ENCODE data around the gene ZKSCAN1. TPM values are rescaled to one million over a fixed set of nuclear protein-coding genes. Genes with fewer than 3 reads are reported as not detected.

Gene ZKSCAN1
- polyA plus RNA-seq, 1 donor: 28.9 TPM

DNA sequence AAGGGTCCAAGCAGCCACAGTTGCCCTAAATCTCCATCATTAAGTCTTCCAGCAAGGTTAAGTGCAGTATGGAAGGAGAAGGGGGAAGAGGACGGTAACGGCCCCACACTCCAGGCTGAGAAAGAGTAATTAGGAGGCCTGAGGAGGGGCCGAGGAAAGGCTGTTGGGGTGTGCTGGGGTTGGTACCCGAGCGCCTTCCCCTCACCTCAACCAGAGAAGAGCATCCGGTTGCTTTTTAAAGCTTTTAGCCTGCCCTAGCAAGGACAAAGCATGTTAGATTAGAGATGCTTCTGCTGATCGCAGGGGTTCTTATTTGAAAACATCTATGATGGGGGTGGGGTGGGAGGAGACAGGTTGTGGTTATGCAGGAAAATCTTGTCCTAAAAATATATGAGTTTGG is 25.2 kb downstream of the ZKSCAN1 start:
- DNase-seq: no peak

DNA sequence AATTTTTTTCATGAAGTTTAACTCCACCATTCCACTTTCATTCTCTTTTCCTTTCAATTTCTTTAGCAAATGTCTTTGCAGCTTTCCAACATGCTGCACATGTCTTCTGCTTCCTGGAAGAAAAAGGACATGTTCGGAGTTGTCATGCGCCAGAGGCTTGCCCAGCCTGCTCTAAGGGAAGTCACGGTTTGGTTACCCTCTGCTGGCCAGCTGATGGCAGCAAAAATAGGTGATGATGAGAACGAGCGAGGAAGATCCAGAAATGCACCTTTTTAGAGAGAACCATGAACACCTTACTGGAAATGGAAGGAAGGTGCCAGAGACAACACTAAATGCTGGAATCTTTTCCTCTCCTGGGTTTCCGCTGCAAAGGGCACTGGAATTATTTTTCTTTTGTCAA is 29.3 kb downstream of the ZKSCAN1 start:
- DNase-seq: no peak

DNA sequence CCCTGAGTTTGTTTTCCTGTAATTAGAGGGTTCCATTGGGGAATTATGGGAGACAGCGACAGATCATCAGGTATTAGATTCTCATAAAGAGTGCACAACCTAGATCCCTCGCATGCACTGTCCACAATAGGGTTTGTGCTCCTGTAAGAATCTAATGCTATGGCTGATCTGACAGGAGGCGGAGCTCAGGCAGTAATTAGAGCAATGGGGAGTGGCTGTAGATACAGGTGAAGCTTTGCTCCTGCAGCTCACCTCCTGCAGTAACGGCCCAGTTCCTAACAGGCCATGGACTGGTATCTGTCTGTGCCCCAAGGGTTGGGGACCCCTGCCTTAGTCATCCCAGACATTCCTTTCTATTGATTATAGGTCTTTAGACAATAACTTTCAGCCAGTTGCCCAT is 33.3 kb downstream of the ZKSCAN1 start:
- no peak for DNase-seq

DNA sequence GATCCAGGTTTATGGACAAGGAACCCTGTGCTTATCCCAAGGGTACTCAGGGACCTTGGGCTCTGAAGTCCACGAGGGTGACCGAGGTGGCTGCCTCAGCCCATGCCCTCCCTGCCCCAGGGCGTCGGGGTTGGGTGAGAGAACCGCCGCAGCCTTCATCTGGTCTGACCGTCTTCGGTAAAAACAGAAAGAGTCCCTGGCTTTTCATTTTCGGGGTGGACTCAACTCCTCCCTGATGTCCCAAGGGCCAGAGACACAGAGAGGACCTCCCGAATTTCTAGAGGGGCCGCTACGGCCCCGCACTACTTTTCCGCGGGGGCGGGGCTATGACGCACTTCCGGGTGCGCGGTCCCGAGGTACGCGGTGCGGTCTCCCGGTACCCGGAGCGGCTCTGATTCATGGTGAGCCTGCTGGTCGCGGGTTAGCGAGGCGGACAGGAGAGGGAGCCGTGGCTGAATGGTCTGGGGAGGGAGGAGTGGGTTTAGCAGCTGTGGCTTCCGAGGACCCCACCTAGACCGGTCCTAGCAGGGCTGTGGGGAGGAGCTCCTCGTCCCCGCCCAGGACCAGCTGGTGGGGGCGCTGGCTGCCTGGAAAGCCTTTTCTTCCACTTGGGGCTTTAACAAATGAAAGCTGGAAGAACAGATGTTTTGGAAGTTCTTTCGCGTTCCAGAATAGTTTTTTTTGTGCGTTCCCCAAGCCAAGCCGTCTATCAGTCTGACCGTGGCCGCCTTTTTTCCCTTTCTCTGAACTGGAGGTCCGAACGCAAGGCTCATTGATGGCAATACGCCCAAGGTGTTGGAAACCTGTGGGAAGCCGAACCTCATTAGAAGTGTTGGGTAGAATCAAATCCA is 34.3 kb downstream of the ZKSCAN1 start, which contains the start of gene ZSCAN21:
Gene ZSCAN21, plus strand, starts transcription at position 334 of the 851 bp plus-strand sequence. CDS start 7,233 bp downstream, outside the sequence.
- DNase-seq: peak; percentile 92

DNA sequence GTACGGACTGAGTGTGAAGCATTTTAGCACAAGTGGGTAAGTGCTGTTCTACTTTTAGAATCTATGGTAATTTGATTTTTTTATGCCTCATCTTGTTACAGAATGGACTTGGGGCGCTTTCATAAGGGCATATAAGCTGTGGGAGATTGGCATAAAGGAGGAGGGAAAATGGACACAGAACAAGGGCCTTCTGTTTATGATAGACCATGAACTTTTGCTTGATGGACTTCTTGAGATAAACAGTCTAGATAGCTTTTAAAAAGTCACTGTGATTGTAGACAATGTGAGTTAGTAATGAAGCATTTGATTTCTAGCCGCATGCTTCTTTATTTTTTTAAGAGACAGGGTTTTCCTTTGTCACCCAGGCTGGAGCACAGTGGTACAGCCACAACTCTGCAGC is 36.2 kb downstream of the ZKSCAN1 start:
- DNase-seq: no peak

DNA sequence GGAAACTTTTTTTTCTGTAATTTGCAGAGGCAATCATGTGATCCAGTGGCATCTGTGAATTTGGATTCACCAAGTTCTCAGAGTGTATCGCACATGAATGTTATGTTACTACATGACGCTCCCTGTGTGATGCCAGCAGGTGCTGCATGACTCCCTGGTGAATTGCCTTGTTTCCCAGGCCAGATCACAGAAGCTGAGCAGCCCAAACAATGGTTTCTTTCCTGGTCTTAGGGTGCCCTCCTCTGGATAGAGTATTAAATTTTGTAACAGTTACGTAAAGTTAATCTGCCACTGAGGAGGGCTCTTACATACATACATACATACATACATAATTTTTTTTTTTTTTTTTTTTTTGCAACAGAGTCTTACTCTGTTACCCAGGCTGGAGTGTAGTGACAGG is 37.8 kb downstream of the ZKSCAN1 start:
- DNase-seq: peak; percentile 40

DNA sequence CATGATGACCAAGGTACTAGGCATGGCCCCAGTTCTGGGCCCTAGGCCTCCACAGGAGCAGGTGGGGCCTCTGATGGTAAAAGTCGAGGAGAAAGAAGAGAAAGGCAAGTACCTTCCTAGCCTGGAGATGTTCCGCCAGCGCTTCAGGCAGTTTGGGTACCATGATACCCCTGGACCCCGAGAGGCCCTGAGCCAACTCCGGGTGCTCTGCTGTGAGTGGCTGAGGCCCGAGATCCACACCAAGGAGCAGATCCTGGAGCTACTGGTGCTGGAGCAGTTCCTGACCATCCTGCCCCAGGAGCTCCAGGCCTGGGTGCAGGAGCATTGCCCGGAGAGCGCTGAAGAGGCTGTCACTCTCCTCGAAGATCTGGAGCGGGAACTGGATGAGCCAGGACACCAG is 41.6 kb downstream of the ZKSCAN1 start:
- DNase-seq: no peak

DNA sequence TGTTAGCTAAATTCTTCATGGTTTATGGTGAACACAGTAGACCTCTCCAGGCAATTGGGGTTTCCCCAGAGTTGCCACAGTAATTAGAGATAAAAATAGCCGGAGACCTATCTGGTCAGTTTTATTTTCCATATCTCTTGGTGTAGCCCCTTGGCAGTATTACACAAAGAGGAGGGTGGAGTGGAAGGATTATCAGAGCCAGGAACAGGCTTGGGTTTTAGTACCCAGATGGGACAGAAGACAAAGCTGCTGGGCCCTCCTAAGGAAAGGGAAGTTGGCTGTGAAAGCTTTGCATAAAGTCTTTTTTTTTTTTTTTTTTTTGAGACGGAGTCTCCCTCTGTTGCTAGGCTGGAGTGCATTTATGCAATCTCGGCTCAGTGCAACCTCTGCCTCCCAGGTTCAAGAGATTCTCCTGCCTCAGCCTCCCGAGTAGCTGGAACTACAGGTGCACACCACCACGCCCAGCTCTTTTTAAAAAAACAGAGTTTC is 43.9 kb downstream of the ZKSCAN1 start:
- no peak for DNase-seq

DNA sequence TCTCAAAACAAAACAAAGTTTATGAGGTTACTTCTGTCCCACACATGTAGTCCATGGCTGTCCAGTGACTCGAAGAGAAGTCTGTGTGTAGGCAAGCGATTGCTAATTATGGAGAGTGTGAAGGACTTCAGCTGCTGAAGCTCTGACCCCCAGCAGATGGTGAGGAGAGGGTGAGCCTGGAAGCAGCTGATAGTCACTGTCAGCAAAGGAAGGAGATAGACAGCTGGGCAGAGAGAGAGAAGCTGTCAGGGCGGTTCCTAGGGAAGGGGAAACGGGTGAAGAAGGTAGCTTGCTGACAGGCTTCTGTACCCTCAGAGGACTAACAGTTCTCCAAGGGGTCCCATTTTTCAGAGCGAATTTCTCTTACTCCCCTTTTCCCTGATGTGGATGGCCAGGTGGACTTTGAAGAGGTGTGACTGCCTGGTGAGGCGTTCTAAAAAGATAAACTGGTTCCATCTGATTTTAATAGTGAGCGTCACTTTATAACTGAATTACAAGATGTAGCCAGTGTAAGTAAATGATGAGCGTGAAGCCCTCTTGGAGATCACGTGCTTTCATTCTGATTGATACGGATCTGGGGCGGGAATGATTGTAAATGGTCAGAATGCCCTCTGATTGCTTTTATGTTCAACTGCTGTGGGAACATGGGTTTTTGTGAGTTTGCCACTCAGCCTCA is 46.3 kb downstream of the ZKSCAN1 start:
- no peak for DNase-seq

DNA sequence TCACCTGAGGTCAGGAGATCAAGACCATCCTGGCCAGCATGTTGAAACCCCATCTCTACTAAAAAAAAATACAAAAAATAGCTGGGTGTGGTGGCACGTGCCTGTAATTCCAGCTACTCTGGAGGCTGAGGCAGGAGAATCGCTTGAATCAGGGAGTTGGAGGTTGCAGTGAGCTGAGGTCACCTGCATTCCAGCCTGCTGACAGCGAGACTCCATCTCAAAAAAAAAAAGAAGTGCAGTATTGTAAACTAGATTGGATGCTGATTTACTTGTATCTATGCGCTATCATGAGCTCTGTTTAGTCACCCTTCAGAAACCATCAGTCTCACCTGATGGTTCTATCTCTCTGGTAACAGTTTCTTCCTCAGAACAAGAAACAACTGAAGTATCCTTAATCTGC is 48.0 kb downstream of the ZKSCAN1 start:
- DNase-seq: no peak

DNA sequence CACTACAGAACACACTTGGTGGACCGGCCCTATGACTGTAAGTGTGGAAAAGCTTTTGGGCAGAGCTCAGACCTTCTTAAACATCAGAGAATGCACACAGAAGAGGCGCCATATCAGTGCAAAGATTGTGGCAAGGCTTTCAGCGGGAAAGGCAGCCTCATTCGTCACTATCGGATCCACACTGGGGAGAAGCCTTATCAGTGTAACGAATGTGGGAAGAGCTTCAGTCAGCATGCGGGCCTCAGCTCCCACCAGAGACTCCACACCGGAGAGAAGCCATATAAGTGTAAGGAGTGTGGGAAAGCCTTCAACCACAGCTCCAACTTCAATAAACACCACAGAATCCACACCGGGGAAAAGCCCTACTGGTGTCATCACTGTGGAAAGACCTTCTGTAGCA is 48.8 kb downstream of the ZKSCAN1 start:
- DNase-seq: no peak

DNA sequence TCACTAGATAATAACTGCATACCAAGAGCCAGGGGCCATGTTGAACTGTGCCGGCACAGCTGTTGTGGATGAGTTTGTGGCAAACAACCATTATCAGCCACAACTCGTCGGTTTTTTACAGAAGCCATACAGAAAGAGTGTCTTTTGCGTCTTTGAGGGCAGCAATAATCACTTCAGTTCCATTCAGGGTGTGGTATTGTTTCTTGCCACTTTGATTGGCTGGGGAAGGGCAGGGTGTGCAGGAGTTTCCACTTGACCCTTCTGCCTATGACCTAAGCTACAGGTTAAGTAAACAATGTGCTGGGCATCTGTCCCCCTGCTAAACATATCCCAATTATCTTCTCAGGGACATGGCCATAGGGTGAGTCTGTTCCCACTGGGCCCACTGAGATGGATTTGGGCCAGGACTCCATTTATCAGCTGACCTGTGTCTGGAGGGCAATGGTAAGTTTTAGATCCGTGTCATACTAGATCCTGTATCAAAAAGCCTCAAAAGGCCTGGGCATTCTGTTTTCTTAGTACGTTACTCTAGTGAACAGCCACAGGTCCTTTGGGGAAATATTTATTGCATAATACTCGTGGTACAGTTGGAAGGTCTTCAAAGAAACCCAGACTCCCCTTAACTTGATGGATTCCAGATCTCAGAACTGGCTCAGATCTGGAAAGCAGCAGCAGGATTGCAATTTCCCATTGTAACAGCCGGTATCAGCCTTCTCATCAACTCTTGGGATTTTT is 50.2 kb downstream of the ZKSCAN1 start:
- no peak for DNase-seq

DNA sequence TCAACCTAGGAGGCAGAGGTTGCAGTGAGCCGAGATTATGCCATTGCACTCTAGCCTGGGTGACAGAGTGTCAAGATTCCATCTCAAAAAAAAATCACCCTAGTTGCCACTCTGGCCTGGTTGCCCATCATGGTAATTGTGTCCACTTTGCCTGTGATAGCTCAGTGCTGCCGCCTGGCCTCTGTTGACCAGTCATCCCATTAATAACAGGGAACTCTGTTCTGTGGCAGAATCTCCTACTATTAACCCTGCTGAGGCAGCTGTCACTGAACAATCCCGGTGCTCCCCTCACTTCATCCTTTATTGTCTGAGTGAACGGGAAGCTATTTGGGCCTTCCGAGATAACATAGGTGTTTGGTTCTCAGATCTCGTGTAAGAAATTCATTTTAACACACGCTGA is 51.6 kb downstream of the ZKSCAN1 start:
- DNase-seq: no peak

DNA sequence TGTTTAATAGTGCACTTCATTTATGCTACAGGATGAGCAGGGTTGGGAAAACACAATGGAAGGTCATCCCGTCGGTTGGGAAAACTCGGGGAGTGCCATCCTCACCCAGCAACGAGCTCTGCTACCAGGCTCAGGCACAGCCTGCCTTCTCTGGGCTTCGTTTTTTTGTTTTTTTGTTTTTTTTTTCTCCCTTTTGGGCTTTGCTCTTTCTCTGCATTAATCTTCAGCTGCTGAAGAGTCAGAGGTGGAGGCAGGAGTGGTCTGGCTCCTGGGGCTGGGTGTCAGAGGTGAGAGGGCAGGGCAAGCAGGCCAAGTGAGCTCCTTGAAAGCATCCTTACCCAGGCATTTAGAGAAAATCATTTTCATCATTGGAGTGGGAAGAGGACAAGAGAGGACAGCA is 54.6 kb downstream of the ZKSCAN1 start:
- no peak for DNase-seq

DNA sequence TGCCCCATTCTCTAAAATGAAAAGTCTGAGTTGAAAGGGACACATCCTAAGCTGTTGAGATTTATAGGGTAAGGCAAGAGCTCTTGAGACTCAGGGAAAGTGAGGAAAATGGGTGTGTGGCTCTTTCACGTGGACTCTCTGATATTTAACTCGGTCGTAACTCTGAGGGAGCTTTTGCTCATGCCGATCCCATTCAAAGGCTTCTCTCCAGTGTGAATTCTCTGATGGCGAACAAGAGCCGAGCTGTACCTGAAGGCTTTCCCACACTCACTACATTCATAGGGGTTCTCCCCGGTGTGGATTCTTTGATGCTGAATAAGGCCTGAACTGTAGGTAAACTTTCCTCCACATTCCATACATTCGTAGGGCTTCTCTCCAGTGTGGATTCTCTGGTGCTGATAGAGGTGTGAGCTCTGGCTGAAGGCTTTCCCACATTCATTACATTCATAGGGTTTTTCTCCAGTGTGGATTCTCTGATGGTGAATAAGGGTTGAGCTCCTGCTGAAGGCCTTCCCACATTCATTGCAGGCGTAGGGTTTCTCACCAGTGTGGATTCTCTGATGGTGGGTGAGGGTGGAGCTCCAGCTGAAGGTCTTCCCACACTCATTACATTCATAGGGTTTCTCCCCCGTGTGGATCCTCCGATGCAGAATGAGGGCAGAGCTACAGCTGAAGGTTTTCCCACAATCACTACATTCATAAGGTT is 55.8 kb downstream of the ZKSCAN1 start:
- DNase-seq: no peak

DNA sequence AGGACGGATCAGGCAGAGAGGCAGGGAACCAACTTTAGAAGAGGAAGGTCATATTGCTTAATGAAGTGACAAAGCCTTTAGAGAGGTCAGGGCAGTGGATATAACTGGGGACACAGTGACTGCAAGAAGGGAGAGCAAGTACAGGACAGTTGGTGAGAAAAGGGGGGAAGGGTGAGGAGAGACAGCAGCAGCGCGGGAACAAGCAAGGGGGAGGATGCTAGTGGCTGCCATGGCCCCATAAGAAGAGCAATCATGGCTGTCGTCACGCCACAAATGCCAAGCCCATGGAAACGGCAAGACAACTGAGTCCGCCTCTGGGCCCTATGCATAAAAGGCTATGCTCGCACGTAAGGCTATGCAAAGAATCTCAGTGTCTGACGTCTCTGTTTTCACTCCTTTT is 57.1 kb downstream of the ZKSCAN1 start:
- DNase-seq: no peak

DNA sequence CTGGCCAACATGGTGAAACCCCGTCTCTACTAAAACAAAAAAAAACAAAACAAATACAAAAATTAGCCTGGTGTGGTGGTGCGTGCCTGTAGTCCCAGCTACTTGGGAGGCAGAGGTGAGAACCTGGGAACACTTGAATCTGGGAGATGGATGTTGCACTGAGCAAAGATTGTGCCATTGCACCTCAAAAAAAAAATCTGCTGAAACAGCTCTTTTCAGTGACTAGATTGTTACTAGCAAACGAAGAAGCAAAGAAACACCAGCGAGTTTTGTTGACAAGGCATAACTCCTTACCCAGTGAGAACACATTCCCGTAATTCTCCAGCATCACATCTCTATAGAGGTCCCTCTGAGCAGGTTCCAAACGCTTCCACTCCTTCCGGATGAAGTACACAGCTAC is 59.4 kb downstream of the ZKSCAN1 start:
- DNase-seq: no peak

DNA sequence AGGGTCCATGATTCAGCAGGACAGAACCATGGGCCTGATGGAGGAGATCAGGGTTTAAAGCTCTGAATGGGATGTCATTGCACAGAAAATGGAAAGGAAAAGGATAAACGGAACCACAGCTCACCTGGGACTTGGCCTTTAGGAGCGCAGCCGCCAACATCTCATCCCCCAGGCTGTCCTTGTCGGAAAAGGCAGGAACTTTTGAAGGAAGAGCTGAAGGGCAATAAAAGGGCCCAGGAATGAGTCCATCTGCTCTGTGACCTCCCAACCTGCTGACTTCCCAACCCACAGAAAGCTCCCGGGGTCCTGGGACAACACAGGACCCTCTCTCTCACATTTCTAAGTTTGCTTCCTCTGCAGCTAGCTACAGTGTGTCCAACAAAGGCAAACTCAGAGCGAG is 60.0 kb downstream of the ZKSCAN1 start:
- no peak for DNase-seq

DNA sequence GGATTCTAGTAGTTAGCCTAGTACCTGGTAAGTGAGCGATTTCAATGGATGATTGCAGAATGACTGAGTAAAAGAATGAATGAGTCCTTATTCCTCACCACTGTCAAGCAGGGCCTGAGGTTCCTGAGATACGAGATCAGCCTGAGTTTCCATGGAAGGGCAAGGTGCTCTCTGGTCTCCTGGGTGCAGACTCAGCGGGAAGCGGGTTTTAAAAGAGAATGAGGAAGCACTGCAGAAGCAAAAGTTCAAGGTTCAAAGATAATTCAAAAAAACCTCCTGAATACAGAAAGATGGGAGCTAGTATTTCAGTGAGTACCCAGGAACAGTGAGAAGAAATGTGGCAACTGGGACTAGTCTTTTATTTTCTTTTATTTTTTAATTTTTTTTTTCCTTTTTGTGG is 61.8 kb downstream of the ZKSCAN1 start:
- no peak for DNase-seq

DNA sequence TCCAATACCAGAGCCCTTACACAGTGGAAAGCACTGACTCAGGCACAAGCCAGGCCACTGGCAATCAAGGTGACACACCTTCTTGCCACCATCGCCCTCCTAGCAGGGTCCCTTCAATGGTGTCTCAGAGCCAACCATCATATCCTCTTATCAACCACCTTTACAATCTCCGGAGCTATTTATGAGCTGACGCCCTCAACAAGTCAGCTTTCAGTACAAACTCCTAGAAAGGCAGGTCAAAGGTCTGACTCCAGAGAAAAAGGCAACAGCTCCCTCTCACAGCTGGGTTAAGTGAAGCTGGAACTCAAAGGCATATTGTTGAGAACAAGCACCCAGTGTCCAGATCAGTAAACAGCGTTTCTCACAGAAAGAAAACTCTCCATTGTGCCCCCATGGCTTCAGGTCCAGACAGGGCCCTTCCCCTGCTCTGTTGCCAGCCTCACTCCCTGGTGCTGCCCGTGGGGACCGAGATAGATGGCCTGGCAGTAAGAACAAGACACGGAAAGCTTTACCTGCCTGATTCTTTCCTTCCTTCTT is 63.7 kb downstream of the ZKSCAN1 start:
- DNase-seq: no peak

DNA sequence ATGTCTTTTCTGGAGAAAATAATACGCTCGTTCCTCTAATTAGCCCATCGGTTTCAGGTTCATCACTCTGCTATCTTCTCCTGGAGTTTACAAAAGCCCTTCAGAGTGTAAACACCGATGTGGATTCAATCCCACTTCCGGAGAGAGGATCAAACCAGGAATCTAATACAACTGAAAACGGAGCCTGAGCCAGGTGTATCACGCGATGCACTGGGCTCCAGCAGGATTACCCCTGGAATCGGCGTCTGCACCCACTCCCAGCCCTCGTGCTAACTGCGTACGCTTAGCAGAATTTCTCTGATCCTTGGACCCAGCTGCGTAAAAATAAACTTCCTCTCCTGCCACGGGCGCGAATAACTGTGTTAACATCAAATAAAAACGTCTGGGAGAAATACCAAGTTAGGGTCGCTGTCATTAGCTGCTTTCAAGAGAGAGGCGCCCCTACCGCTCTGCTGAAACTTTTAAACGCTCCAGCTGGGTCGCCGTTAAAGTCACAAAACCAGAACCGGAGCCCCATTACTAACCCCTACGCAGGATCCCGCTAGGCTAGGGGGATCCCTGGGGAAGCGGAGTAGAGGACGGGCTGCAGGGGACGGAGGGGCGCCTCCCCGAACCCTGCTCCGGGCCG is 65.6 kb downstream of the ZKSCAN1 start:
- no peak for DNase-seq

All from hindlimb muscle (tissue), 1 donor.